C4-2B (cell line): ENCODE results near the gene STRN3.

Experiments
- CTCF ChIP-seq: fragments of 450-650 bp; conservative IDR thresholded peaks from 2 replicates; pipeline ENCODE4 v1.5.1; 2017; ENCODE audit warnings: mild to moderate bottlenecking
- ZFX ChIP-seq: fragments of 450-650 bp; IDR thresholded peaks from 2 replicates; pipeline ENCODE4 v1.6.1; 2017

DNA sequence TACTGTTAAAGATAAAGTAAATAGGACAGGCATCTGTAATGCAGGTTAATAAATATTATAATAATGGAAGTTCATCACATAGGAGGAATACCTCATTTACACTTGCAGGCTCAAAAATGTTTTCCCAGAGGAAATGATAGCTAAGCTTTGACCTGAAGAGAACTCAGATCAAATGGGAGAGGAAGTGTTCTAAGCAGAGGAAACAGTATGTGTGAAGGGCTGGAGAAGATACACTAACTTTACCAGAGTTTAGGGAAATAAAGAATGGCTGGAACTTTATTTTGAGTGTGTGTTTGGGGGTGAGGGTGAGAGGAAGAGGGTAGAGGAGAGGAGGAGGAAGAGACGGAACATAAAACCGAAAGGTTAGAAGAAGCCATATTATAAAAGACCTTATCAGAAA is 34.8 kb downstream of the STRN3 start:
- no peak for TF ChIP-seq CTCF
- TF ChIP-seq ZFX = no peak
